NT2/D1 (cell line): Measurements from ENCODE around the gene CBR4.

Experiments used
- YY1 ChIP-seq: IDR thresholded peaks from 2 replicates; pipeline ENCODE4 v1.6.1; 2011; ENCODE audit not compliant: insufficient read length, insufficient read depth
- ZNF274 ChIP-seq: IDR thresholded peaks from 2 replicates; pipeline ENCODE4 v1.6.1; 2011; ENCODE audit warnings: mild to moderate bottlenecking, low read depth, low read length

GRCh38 chr4:169014586-169014985, 4.5 kb upstream of the CBR4 start:
- TF ChIP-seq YY1 (no peak), ZNF274 (no peak)
